GM21390 (cell line): Measurements from ENCODE around the gene KRTAP4-7.
"Not testable (repeated sequence)": the region's sequence is repeated elsewhere in the genome, so short reads cannot be mapped to it uniquely, and the experiment has no call there.

Experiments used
- ATAC-seq: cut with Tn5 transposase; IDR thresholded peaks from one replicate; pipeline ENCODE4 v1.9.1; 2021; ENCODE audit not compliant: unreplicated experiment

KRTAP4-7 gene

DNA sequence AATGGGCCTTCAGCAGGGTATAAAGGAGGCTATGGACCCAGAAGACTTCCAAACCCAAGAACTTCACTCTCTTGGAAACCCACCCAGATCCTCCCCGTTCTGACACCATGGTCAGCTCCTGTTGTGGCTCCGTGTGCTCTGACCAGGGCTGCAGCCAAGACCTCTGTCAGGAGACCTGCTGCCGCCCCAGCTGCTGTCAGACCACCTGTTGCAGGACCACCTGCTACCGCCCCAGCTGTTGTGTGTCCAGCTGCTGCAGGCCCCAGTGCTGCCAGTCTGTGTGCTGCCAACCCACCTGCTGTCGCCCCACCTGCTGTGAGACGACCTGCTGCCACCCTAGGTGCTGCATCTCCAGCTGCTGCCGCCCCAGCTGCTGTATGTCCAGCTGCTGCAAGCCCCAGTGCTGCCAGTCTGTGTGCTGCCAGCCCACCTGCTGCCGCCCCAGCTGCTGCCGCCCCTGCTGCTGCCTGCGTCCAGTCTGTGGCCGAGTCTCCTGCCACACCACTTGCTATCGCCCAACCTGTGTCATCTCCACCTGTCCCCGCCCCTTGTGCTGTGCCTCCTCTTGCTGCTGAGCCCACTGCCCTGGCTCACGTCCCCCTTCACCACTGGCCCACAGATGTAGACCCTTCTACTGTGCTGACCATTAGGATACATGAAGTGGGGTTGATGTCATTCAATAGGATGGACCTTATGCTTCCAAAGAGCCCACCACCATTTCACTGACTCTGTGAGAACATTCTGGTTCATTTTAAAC lies at the start of gene KRTAP4-7:
Gene KRTAP4-7, plus strand, starts transcription at position 51 of the 757 bp plus-strand sequence. Its CDS starts 57 bp downstream, at position 108.
- not testable (repeated sequence) for ATAC-seq

GRCh38 chr17:41034346-41034935 lies 49.5 kb upstream of the KRTAP4-7 start, which contains the start of gene KRTAP1-3:
TSS of gene KRTAP1-3 (minus strand) at chr17:41034874. CDS start at chr17:41034821, 53 bp downstream.
- not testable (repeated sequence) for ATAC-seq

DNA sequence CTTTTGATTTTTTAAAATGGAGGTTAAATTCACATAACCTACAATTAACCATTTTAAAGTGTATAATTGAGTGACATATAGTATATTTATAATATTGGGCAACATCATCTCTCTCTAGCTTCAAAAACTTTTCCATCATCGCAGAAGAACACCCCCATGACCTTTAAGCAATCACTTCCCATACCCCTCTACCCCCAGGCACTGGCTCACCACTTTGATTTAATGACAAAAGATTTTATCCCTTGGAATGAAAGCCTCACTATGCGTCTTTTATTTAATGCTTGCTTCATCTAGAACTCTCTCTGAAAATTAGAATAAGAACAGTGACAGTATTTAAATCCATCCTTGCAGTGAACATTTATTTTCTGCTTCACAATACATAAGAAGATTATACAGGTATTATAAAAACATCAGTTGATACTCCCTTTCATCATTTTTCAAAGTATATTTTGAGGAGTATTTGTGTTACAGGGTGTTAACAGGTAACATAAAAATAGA lies 46.0 kb upstream of the KRTAP4-7 start:
- no peak for ATAC-seq

DNA sequence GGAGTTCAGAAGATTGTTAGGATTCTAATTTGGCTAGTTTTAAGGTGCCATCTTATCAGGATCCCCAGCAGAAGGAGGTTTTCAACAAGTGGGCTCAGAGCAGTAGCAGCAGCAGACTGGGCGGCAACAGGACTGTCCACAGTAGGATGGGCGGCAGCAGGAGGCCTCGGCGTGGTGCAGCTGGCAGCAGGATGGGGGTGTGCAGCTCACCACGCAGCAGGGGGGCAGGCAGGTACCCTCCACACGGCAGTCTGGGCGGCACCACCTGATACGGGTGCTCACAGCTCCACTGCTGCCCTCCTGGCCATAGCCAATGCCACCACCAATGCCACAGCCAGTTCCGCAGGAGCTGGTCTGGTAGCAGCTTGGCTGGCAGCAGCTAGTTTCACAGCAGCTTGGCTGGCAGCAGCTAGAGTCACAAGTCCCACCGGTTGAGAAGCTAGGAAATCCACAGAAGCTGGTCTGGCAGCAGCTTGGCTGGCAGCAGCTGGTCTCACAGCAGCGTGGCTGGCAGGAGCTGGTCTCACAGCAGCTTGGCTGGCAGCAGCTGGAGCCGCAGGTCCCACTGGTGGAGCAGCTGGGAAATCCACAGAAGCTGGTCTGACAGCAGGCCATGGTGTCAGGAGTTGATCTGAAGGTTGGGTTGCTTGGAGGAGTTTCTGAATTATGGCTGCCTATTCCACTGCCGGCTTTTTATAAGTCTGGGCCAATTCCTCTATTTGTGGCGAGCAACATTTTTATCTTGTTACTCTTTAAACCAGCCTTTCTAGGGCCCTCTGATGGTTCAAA lies 43.0 kb upstream of the KRTAP4-7 start, which contains the start of gene KRTAP1-1:
Gene KRTAP1-1, minus strand, starts transcription at position 668 of the 789 bp plus-strand sequence. Its CDS starts 53 bp downstream, at position 615.
- ATAC-seq, result not testable (repeated sequence)

- ATAC-seq, result no peak
These were observed 41.0 kb upstream of the KRTAP4-7 start for GRCh38 chr17:41042953-41043352.

DNA sequence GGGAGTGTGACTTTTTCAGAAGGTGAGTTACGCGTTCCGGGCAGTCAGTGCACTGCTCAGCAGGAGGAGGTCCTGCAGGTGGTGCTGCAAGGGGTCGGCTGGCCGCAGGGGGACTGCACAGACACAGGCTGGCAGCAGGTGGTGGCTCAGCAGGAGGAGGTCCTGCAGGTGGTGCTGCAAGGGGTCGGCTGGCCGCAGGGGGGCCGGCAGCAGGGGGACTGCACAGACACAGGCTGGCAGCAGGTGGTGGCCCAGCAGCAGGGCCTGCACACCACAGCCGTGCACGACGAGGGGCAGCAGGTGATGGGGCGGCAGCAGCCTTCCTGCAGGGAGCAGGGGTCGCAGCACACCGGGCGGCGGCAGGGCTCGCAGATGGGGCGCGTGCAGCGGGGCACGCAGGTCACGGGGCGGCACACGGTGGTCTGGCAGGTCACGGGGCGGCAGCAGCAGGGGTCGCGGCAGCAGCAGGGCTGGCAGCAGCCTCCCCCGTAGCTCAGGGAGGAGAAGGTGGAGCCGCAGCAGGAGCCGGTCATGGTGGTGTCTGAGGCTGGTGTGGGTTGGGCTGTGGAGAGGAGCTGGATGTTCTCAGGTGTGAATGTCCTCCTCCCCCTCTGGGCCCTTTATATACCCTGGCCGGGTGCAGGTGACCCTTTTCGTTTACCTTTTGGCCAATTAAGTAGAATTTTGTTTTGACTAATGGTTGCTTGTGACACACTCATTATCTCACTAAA lies 37.0 kb upstream of the KRTAP4-7 start, which contains the start of gene KRTAP2-1:
Gene KRTAP2-1, minus strand, starts transcription at position 582 of the 731 bp plus-strand sequence. Its CDS starts 49 bp downstream, at position 533.
- not testable (repeated sequence) for ATAC-seq

GRCh38 chr17:41048441-41048840 lies 35.5 kb upstream of the KRTAP4-7 start:
- no peak for ATAC-seq

DNA sequence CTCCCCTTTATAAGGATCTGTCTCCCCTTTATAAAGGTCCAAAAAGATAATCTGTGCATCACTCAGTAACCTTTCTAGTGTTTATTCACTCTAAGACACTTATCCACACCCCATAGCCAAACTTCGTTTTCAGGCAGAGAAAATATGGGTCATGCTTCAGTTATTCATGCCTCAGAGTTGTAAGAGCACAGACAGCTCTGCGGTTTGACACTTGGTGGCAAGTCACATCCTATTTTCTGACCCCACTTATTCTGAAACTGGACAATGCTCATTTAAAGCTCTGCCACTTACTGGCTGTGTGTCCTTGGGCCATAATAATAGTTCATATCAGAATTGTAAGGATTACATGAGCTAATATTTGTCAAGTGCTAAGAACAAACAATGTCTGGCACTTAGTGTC lies 34.8 kb upstream of the KRTAP4-7 start:
- ATAC-seq, result no peak

GRCh38 chr17:41052566-41052965 lies 31.4 kb upstream of the KRTAP4-7 start:
- no peak for ATAC-seq

- ATAC-seq, result no peak
These were observed 29.9 kb upstream of the KRTAP4-7 start for GRCh38 chr17:41054025-41054424.

- not testable (repeated sequence) for ATAC-seq
These were observed 29.4 kb upstream of the KRTAP4-7 start for GRCh38 chr17:41054556-41054955.

DNA sequence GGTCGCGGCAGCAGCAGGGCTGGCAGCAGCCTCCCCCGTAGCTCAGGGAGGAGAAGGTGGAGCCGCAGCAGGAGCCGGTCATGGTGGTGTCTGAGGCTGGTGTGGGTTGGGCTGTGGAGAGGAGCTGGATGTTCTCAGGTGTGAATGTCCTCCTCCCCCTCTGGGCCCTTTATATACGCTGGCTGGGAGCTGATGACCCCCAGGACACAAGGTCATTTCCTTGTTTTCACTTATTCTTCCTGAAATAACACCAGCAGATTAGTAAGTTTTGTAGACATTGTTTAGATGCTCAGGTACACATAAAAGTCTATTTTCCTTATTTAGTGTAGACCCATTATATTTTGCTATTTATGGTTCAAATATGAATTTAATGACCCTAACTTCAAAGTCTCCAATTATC lies 28.8 kb upstream of the KRTAP4-7 start, which contains the start of gene KRTAP2-2:
Gene KRTAP2-2, minus strand, starts transcription at position 101 of the 400 bp plus-strand sequence. Its CDS starts 19 bp downstream, at position 82.
- not testable (repeated sequence) for ATAC-seq

GRCh38 chr17:41057547-41057946 lies 26.4 kb upstream of the KRTAP4-7 start:
- ATAC-seq, result no peak

GRCh38 chr17:41058741-41059140 lies 25.2 kb upstream of the KRTAP4-7 start:
- no peak for ATAC-seq

GRCh38 chr17:41059276-41060051 lies 24.5 kb upstream of the KRTAP4-7 start:
- not testable (repeated sequence) for ATAC-seq

DNA sequence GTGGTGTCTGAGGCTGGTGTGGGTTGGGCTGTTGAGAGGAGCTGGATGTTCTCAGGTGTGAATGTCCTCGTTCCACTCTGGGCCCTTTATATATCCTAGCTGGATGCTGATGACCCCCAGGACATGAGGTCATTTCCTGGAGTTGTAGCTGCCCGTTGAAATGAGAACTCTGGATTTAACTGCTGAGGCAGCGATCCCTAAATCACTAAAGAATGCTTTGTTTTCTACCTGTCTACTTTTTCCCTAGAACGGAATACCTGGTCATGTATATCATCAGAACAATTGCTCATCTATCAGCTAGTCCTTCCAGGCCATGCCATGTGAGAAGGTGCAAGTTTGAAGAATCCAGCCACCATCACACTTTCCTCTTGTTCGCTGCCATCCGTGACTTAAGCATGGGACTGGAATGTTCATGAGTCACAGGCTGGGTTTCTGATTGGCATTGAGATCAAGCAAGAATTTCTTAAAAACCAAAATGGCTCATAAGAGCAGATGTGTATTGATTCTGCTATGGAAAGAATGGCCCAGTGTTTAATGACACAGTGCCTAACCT lies 23.8 kb upstream of the KRTAP4-7 start, which contains the start of gene KRTAP2-3:
Gene KRTAP2-3, minus strand, starts transcription at position 63 of the 553 bp plus-strand sequence. CDS start 64 bp downstream, outside the sequence.
- ATAC-seq, result no peak

DNA sequence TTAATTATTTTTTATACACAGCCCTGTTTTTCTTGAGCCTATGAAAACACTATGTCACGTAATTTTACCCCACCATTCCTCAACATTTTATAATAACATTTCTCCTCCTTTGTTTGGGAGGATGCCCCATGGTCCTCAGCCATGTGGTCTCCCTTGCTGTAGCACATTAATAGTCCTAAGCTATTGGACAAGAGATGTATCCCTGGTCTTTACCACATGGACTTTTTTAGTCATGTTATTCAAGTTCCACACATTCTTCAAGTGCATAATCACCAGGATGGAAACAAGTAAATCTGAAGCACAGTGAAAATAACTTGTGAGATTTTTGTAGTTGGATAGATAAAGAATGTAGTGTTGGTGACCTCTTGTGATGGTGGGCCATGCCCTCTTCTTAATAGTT lies 22.0 kb upstream of the KRTAP4-7 start:
- no peak for ATAC-seq

GRCh38 chr17:41063449-41063848 lies 20.5 kb upstream of the KRTAP4-7 start:
- no peak for ATAC-seq

- no peak for ATAC-seq
These were observed 19.6 kb upstream of the KRTAP4-7 start for GRCh38 chr17:41064301-41064700.
